Measurements from ENCODE around the gene ATP9B. TPM values are rescaled to one million over a fixed set of nuclear protein-coding genes. Genes with fewer than 3 reads are reported as not detected.

ATP9B gene
- total RNA-seq, 1 donor from 2014 or later: 27.3 TPM

DNA sequence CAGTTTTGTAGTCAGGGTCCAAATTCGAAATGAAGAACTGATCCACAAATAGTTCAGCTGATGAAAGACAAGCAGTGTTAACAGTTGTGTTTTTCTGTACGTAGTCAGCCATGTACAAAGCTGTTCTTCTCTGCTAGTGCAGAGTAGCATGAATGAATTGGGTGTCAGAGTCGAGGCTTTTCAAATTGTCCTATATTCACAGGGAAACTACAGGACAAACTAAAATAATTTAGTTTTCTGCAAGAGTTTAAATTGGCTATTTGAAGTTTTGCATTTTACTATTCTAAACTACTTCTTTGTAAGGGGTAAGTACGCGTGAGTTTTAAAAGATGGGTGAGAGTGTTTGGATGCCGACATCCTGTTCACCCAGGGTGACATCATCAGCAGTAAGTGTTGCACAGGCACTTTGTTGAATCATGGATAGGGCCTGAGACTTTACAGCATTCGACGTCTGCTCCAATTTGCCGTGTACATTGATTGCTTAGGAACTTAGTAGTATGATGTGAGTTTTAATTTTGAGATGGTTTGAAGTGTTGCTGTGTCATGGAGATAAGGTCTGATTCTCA is 179.4 kb downstream of the ATP9B start:
- H3K4me3 Mint-ChIP-seq (ENCODE audit: unreplicated experiment): no peak overlapping the region
- no peak for DNase-seq (ENCODE audit: extremely low spot score, unreplicated experiment)
- H3K9me3 Mint-ChIP-seq (ENCODE audit: unreplicated experiment): no peaks in the 10 kb centered on the region
- H3K27ac Mint-ChIP-seq (ENCODE audit: unreplicated experiment): no peak overlapping the region
- H3K36me3 Mint-ChIP-seq (ENCODE audit: unreplicated experiment): no peaks in the 10 kb centered on the region
- no peaks in the 10 kb centered on the region for H3K27me3 Mint-ChIP-seq (ENCODE audit: unreplicated experiment)
- H3K4me1 Mint-ChIP-seq (ENCODE audit: unreplicated experiment): peaks cover 8% of the 10 kb centered on the region
- TF ChIP-seq, protein P1, sequence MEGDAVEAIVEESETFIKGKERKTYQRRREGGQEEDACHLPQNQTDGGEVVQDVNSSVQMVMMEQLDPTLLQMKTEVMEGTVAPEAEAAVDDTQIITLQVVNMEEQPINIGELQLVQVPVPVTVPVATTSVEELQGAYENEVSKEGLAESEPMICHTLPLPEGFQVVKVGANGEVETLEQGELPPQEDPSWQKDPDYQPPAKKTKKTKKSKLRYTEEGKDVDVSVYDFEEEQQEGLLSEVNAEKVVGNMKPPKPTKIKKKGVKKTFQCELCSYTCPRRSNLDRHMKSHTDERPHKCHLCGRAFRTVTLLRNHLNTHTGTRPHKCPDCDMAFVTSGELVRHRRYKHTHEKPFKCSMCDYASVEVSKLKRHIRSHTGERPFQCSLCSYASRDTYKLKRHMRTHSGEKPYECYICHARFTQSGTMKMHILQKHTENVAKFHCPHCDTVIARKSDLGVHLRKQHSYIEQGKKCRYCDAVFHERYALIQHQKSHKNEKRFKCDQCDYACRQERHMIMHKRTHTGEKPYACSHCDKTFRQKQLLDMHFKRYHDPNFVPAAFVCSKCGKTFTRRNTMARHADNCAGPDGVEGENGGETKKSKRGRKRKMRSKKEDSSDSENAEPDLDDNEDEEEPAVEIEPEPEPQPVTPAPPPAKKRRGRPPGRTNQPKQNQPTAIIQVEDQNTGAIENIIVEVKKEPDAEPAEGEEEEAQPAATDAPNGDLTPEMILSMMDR (IDR thresholded peaks at IDR 0.05): no peak

DNA sequence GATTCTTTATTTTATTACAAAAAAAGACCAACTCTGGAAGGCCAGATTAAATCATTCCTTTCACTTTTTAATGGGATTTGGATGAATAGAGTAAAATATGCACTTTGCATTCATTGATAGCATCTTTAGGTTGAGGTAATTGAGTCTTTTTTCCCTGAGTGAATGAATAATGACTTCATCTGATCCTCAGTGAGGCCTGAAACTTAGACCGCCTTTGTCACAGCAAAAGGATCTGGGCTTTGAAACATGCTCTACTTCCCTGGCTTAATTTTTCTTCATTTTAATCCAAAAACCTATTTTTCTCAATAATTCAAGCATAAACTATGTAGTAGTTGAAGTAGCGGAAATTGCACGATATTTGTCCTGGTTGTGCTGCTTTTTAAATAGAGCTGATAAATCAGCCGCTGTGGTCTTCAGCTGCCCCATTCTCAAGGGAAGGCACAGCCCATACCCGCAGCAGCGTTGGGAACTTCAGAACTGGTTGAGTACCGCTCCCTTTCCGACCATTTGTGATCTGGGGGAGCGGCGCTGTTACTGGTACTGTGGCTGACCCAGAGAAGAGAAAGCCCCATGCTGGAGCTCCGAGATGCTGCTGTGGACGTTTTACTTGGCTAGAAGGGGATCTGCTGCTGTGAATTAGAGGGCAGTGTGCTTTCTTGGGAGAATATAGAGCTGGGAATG is 181.2 kb downstream of the ATP9B start:
- Mint-ChIP-seq H3K27ac (ENCODE audit: unreplicated experiment) (no peak overlapping the region), H3K27me3 (ENCODE audit: unreplicated experiment) (no peaks in the 10 kb centered on the region), H3K9me3 (ENCODE audit: unreplicated experiment) (no peaks in the 10 kb centered on the region), H3K36me3 (ENCODE audit: unreplicated experiment) (no peaks in the 10 kb centered on the region), H3K4me1 (ENCODE audit: unreplicated experiment) (peaks cover 8% of the 10 kb centered on the region), H3K4me3 (ENCODE audit: unreplicated experiment) (no peak overlapping the region)
- TF ChIP-seq, protein P1 (IDR thresholded peaks at IDR 0.05): no peak
- no peak for DNase-seq (ENCODE audit: extremely low spot score, unreplicated experiment)

DNA sequence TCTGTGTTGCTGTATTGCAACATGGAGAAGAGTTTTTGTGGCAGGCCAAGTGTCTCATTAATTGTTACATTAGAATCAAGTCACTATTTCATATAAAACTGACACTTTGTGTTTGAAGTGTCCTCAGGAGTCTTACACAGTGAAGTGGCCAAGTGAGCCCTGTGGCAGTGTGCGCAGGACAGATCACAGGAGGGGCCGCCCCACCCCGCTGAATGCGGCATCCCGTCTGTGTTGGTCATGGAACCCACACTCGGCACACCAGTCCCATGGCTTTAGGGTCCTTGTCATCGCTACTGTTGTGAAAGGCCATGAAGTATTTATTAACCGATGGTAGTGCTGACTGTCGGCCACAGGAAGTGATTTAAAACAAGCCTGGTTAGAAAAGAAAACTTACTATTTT is 181.8 kb downstream of the ATP9B start:
- Mint-ChIP-seq H3K27me3 (ENCODE audit: unreplicated experiment) (no peaks in the 10 kb centered on the region), H3K4me3 (ENCODE audit: unreplicated experiment) (no peak overlapping the region), H3K36me3 (ENCODE audit: unreplicated experiment) (no peaks in the 10 kb centered on the region), H3K4me1 (ENCODE audit: unreplicated experiment) (peaks cover 8% of the 10 kb centered on the region), H3K9me3 (ENCODE audit: unreplicated experiment) (no peaks in the 10 kb centered on the region), H3K27ac (ENCODE audit: unreplicated experiment) (no peak overlapping the region)
- no peak for DNase-seq (ENCODE audit: extremely low spot score, unreplicated experiment)
- TF ChIP-seq, protein P1 (IDR thresholded peaks at IDR 0.05): no peak

DNA sequence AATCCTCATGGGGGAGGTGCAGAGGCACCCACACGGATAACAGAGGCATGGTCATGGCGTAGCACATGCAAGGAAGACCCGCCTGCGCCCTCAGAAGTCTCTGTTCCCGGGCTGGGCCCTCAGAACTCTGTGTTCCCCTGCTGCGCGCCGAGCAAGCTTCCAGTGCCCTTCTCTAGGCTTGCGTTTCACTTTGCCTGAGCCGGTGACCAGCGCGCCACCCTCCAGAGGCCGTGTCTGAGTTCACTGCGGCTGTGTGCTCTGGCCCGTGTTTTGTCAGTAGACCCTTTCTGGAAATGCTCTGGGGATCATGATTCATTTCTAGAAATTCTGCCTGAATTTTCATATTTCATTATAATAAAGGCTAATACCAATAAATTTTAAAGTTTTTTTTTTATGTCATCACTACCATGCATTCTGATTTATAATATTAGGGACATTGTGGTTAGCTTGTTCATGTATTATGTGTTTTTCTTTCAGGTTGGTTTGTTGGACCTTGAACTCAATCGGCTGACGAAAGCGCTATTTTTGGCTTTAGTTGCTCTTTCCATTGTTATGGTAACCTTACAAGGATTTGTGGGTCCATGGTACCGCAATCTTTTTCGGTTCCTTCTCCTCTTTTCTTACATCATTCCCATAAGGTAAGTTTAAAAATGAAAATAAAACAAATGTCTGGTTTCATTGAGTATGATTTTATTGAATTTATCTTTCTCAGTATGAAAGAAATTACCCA is 183.9 kb downstream of the ATP9B start:
- no peaks in the 10 kb centered on the region for H3K27me3 Mint-ChIP-seq (ENCODE audit: unreplicated experiment)
- no peak overlapping the region for H3K4me3 Mint-ChIP-seq (ENCODE audit: unreplicated experiment)
- no peaks in the 10 kb centered on the region for H3K9me3 Mint-ChIP-seq (ENCODE audit: unreplicated experiment)
- TF ChIP-seq, protein P1 (IDR thresholded peaks at IDR 0.05): no peak
- no peak overlapping the region for H3K27ac Mint-ChIP-seq (ENCODE audit: unreplicated experiment)
- peaks cover 2% of the 10 kb centered on the region for H3K4me1 Mint-ChIP-seq (ENCODE audit: unreplicated experiment)
- no peak for DNase-seq (ENCODE audit: extremely low spot score, unreplicated experiment)
- H3K36me3 Mint-ChIP-seq (ENCODE audit: unreplicated experiment): no peaks in the 10 kb centered on the region

DNA sequence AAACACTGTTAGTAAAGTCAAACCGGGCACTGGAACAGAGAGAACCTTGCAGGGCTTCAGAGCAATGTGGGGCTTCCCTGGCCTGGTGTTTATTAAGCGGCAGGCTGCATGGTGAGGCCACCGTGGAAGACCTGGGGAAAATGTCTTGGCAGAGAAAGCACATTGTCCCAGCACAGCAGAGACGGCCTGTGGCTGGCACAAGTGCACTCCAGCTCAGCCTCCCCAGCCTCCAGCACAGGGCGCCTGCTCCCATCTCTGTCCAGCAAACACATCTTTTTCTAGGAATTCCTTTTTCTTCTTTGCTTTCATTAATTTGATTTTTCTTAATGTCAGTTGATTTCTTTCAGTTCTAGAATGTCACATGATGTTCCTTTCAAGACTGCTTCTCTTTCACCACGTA is 188.3 kb downstream of the ATP9B start:
- Mint-ChIP-seq H3K36me3 (ENCODE audit: unreplicated experiment) (no peaks in the 10 kb centered on the region), H3K9me3 (ENCODE audit: unreplicated experiment) (no peaks in the 10 kb centered on the region), H3K4me1 (ENCODE audit: unreplicated experiment) (peaks cover 2% of the 10 kb centered on the region), H3K4me3 (ENCODE audit: unreplicated experiment) (no peak overlapping the region), H3K27me3 (ENCODE audit: unreplicated experiment) (no peaks in the 10 kb centered on the region), H3K27ac (ENCODE audit: unreplicated experiment) (no peak overlapping the region)
- TF ChIP-seq, protein P1 (IDR thresholded peaks at IDR 0.05): no peak
- DNase-seq (ENCODE audit: extremely low spot score, unreplicated experiment): no peak
